Common myeloid progenitor, CD34-positive (primary cell): Measurements from ENCODE around the gene PRR32. TPM values are rescaled to one million over a fixed set of nuclear protein-coding genes. Genes with fewer than 3 reads are reported as not detected.
A peak's percentile ranks its signal among the peaks of the same experiment; 100 is the strongest.
"Not testable (repeated sequence)": the region's sequence is repeated elsewhere in the genome, so short reads cannot be mapped to it uniquely, and the experiment has no call there.

ENCODE experiments used
- CTCF ChIA-PET: fragments of 350-600 bp; sonication (Branson Sonifier 250); formaldehyde crosslinking; loops from one replicate; lab custom pipeline; 2021; ENCODE audit warnings: antibody characterized with exemption; lab: Charles Lee
- POLR2A ChIA-PET: fragments of 350-600 bp; sonication (Branson Sonifier 250); formaldehyde crosslinking; loops from one replicate; lab custom pipeline; 2021; ENCODE audit warnings: antibody characterized with exemption; lab: Charles Lee
- DNase-seq, 3 donors: peaks; one replicate each; pipeline versions ENCODE4 v3.0.0 to v3.0.0-alpha.2; 2013
- H3K27ac ChIP-seq, 2 experiments: 1 replicate in 1 of 2; 2 replicates in 1 of 2; pipeline ENCODE4 v1.7.0; 2013; ENCODE audit warnings: inconsistent platforms in 2 of 2, low read length in 2 of 2, mild to moderate bottlenecking in 2 of 2, low read depth in 1 of 2, moderate library complexity in 1 of 2; ENCODE audit not compliant: severe bottlenecking in 2 of 2, insufficient read depth in 1 of 2, poor library complexity in 1 of 2
- H3K27me3 ChIP-seq, 5 experiments: replicated peaks in 2 of 5; 1 replicate in 3 of 5; 2 replicates in 2 of 5; pipeline versions ENCODE4 v1.6.1 to v1.7.0; 2013; ENCODE audit warnings: low read length in 4 of 5, mild to moderate bottlenecking in 2 of 5, moderate library complexity in 2 of 5, inconsistent platforms in 1 of 5; ENCODE audit not compliant: insufficient read depth in 5 of 5, control insufficient read depth in 4 of 5
- H3K36me3 ChIP-seq, 4 experiments: 1 replicate in 2 of 4; 2 replicates in 2 of 4; pipeline versions ENCODE4 v1.6.1 to v1.7.0; 2013; ENCODE audit warnings: low read length in 3 of 4, control low read depth in 1 of 4, mild to moderate bottlenecking in 1 of 4; ENCODE audit not compliant: control insufficient read depth in 4 of 4, insufficient read depth in 4 of 4
- H3K4me1 ChIP-seq, 4 experiments: 1 replicate in 3 of 4; 2 replicates in 1 of 4; pipeline versions ENCODE4 v1.6.1 to v1.7.1; 2013; ENCODE audit warnings: low read length in 3 of 4, mild to moderate bottlenecking in 3 of 4, control low read depth in 1 of 4, inconsistent platforms in 1 of 4, moderate library complexity in 1 of 4; ENCODE audit not compliant: control insufficient read depth in 4 of 4, insufficient read depth in 4 of 4; ENCODE audit errors: control extremely low read depth in 1 of 4
- H3K4me3 ChIP-seq, 7 experiments: 1 replicate in 4 of 7; 2 replicates in 3 of 7; pipeline versions ENCODE4 v1.5.1 to v1.7.0; 2013; ENCODE audit warnings: mild to moderate bottlenecking in 7 of 7, low read length in 6 of 7, moderate library complexity in 6 of 7, inconsistent platforms in 2 of 7, low read depth in 2 of 7, control low read depth in 1 of 7; ENCODE audit not compliant: insufficient read depth in 4 of 7, control insufficient read depth in 1 of 7; ENCODE audit errors: extremely low read depth in 1 of 7
- H3K9me3 ChIP-seq, 5 experiments: 1 replicate in 4 of 5; 2 replicates in 1 of 5; pipeline versions ENCODE4 v1.6.1 to v1.7.1; 2013; ENCODE audit warnings: low read length in 4 of 5, mild to moderate bottlenecking in 2 of 5, inconsistent platforms in 1 of 5, low read depth in 1 of 5, moderate library complexity in 1 of 5; ENCODE audit not compliant: control insufficient read depth in 4 of 5, insufficient read depth in 2 of 5; ENCODE audit errors: control extremely low read depth in 1 of 5
- WGBS: methylation state at CpG from one replicate; pipeline ENCODE4 v1.1.5; 2013; ENCODE audit not compliant: insufficient coverage; 5-methylcytosine and 5-hydroxymethylcytosine counted together
- polyA plus RNA-seq: library from polyadenylated mRNA; unstranded; fragments of 120-200 nt; gene quantifications from one replicate; pipeline ENCODE4 v1.2.1, GENCODE V29; 2013

The PRR32 gene
- not detected for polyA plus RNA-seq

DNA sequence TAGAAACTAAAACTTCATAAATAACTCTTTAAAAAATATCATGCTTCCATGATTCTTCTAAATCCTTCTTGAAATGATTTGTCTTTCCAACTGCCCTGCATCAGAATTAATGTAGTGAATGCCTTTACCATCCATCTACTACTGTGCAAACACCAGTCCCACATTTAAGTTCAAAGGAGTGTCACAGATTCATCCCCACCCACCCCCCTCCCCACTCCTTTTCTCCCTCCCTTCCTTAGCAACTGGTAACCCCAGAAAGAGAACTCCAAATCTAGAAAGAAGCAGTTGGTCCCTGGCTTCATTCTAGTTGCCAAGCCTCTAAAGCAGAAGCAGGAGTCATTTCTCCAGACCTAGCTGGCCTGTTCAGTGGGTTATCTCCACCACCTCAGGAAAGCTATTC lies at the start of gene PRR32:
Gene PRR32 (plus strand): TSS at position 301 of the 400 bp plus-strand sequence. CDS start 115 bp downstream, outside the sequence.
- no peaks in the 10 kb centered on the region for H3K36me3 ChIP-seq
- POLR2A ChIA-PET, result no interaction called here
- H3K4me3 ChIP-seq, result no peak within 1 kb of the TSS
- no peak for DNase-seq
- H3K27ac ChIP-seq, result no peak within 1 kb of the TSS
- no peaks in the 10 kb centered on the region for H3K9me3 ChIP-seq
- no peaks in the 10 kb centered on the region for H3K27me3 ChIP-seq
- H3K4me1 ChIP-seq, result no peaks in the 10 kb centered on the region
- CTCF ChIA-PET, result no interaction called here

DNA sequence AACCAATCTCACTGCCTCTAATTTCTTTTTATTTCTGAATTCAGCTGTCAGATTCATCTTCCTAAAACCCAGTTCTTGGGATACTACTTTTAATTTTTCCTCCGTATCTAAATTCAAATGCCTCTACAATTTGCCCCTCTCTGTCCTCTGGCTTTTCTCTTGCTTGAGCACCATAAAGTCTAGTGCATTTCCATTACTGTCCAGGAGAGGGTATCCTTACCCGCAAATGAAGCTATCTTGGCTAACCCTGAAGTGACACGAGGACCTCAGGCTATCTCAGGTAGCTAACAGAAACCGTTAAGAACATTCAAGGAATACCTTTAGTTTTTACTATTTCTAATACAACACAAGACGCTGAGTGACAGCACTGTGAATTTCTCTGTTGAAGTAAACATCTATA lies 49.4 kb upstream of the PRR32 start:
- Histone ChIP-seq H3K4me3 (no peak overlapping the region), H3K4me1 (no peaks in the 10 kb centered on the region), H3K27me3 (no peaks in the 10 kb centered on the region), H3K36me3 (no peaks in the 10 kb centered on the region), H3K9me3 (no peaks in the 10 kb centered on the region), H3K27ac (no peak overlapping the region)
- WGBS, result 9% methylated on average over 3 of the region's 5 CpGs
- DNase-seq, result peak; percentile 7 to 41 (median 29)
- ChIA-PET POLR2A (no interaction called here), CTCF (no interaction called here)

DNA sequence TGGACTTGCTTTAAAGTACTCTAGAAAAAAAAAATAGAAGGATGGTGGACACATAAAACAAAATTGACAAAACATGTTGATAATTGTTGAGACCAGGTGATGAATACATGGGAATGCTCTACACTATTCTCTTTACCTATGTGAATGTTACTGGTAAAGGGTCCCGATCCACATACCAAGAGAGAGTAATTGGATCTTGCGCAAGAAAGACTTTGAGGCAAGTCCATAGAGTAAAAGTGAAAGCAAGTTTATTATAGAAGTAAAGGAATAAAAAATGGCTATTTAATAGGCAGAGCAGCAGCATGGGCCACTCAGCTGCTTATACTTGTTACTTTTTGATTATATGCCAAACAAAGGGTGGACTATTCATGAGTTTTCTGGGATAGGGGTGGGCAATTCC lies 34.0 kb upstream of the PRR32 start:
- ChIA-PET POLR2A (no interaction called here), CTCF (no interaction called here)
- no peaks in the 10 kb centered on the region for H3K36me3 ChIP-seq
- H3K4me1 ChIP-seq, result no peaks in the 10 kb centered on the region
- DNase-seq, result no peak
- H3K27ac ChIP-seq, result no peak overlapping the region
- no peak overlapping the region for H3K4me3 ChIP-seq
- H3K9me3 ChIP-seq, result peaks cover 0 to 1% (median 0%) of the 10 kb centered on the region in 5 experiments
- H3K27me3 ChIP-seq, result no peaks in the 10 kb centered on the region
- 93% methylated on average over 2 of the region's 2 CpGs for WGBS

DNA sequence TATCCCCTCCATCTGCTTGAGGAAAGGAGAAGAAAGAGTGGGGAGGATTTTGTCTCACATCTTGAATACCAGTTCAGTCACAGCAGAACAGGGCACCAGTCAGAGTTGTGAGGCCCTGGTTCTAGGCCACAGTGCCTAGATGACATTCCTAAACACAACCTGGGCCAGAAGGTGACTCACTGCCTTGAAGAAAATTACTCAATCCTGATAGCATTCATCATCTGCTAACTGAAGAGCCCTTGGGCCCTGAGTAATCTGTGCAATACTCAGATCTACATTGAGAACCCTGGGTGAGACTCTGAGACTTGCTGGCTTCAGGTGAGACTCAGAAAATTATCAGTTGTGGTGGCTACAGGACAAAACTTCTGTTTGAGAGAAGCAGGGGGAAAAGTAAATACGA lies 20.5 kb upstream of the PRR32 start:
- ChIA-PET CTCF (no interaction called here), POLR2A (no interaction called here)

DNA sequence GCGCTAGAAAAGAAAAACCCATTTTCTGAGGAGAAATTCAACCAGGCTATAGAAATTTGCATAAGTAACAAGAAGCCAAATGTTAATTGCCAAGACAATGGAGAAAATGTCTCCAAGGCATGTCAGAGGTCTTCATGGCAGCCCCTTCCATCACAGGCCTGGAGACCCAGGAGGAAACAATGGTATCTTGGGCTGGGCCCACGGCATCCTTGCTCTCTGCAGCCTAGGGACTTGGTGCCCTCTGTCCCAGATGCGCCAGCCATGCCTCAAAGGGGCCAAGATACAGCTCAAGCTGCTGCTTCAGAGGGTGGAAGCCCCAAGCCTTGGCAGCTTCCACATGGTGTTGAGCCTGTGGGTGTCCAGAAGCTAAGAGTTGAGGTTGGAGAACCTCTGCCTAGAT lies 12.7 kb upstream of the PRR32 start:
- H3K27ac ChIP-seq, H3K4me1 ChIP-seq, DNase-seq, POLR2A ChIA-PET, H3K4me3 ChIP-seq, CTCF ChIA-PET, H3K36me3 ChIP-seq, H3K27me3 ChIP-seq, H3K9me3 ChIP-seq: not testable (repeated sequence)
- WGBS, result 72% methylated on average over 3 of the region's 3 CpGs

More for the DNA sequence above, 20.5 kb upstream of the PRR32 start:
- Histone ChIP-seq H3K27me3 (no peaks in the 10 kb centered on the region), H3K4me3 (no peak overlapping the region), H3K36me3 (no peaks in the 10 kb centered on the region), H3K27ac (no peak overlapping the region), H3K9me3 (no peaks in the 10 kb centered on the region), H3K4me1 (no peaks in the 10 kb centered on the region)
- no peak for DNase-seq
- WGBS, result 100% methylated on average over 1 of the region's 1 CpG

GRCh38 chrX:126815806-126816205 lies 3.7 kb upstream of the PRR32 start:
- POLR2A ChIA-PET, result no interaction called here
- Histone ChIP-seq H3K4me1 (no peaks in the 10 kb centered on the region), H3K4me3 (no peak overlapping the region), H3K36me3 (no peaks in the 10 kb centered on the region), H3K27ac (no peak overlapping the region), H3K9me3 (no peaks in the 10 kb centered on the region), H3K27me3 (no peaks in the 10 kb centered on the region)
- CTCF ChIA-PET, result no interaction called here
- WGBS, result no CpG with 5 or more reads among the region's 1 CpG
- DNase-seq, result no peak

GRCh38 chrX:126820700-126821420 lies 1.3 kb downstream of the PRR32 start:
- no peaks in the 10 kb centered on the region for H3K4me1 ChIP-seq
- no peaks in the 10 kb centered on the region for H3K36me3 ChIP-seq
- no peak for DNase-seq
- H3K4me3 ChIP-seq, result no peak overlapping the region
- WGBS, result 75% methylated on average over 12 of the region's 13 CpGs
- H3K27ac ChIP-seq, result no peak overlapping the region
- no peaks in the 10 kb centered on the region for H3K9me3 ChIP-seq
- ChIA-PET CTCF (no interaction called here), POLR2A (no interaction called here)
- no peaks in the 10 kb centered on the region for H3K27me3 ChIP-seq
